Osteoblast (primary cell): ENCODE data around the gene CROCC2. TPM values are rescaled to one million over a fixed set of nuclear protein-coding genes. Genes with fewer than 3 reads are reported as not detected.

Experiments used
- DNase-seq: peaks from one replicate; pipeline ENCODE4 v3.0.0; 2011; ENCODE audit warnings: low spot score, mixed read lengths; ENCODE audit not compliant: insufficient read length; ENCODE audit errors: missing footprints
- H2AFZ ChIP-seq: 2 replicates; pipeline ENCODE4 v1.6.0; 2011; ENCODE audit warnings: mild to moderate bottlenecking, low read length
- H3K27ac ChIP-seq: 2 replicates; pipeline ENCODE4 v1.5.1; 2011; ENCODE audit warnings: mild to moderate bottlenecking, low read depth, low read length, moderate library complexity
- H3K27me3 ChIP-seq: 2 replicates; pipeline ENCODE4 v1.6.0; 2012; ENCODE audit warnings: mild to moderate bottlenecking, control low read depth, inconsistent platforms, low read length, moderate library complexity; ENCODE audit not compliant: insufficient read depth
- H3K36me3 ChIP-seq: 2 replicates; pipeline ENCODE4 v1.5.1; 2011; ENCODE audit warnings: mild to moderate bottlenecking, low read length, control low read depth, moderate library complexity; ENCODE audit not compliant: insufficient read depth
- H3K4me1 ChIP-seq: 2 replicates; pipeline ENCODE4 v1.5.1; 2011; ENCODE audit warnings: mild to moderate bottlenecking, low read length, control low read depth, moderate library complexity; ENCODE audit not compliant: insufficient read depth
- H3K4me2 ChIP-seq: 2 replicates; pipeline ENCODE4 v1.6.0; 2011; ENCODE audit warnings: mild to moderate bottlenecking, low read length; ENCODE audit not compliant: insufficient read depth
- H3K4me3 ChIP-seq: fragments of 200-600 bp; sonication (generic); 3 replicates; pipeline ENCODE4 v1.5.1; 2012; ENCODE audit warnings: mild to moderate bottlenecking, low read length, inconsistent platforms; ENCODE audit not compliant: insufficient read depth
- H3K79me2 ChIP-seq: 2 replicates; pipeline ENCODE4 v1.6.0; 2012; ENCODE audit warnings: mild to moderate bottlenecking, low read length, control low read depth, inconsistent platforms; ENCODE audit not compliant: insufficient read depth
- H3K9me3 ChIP-seq: 2 replicates; pipeline ENCODE4 v1.5.1; 2011; ENCODE audit warnings: low read depth, low read length, control low read depth
- H4K20me1 ChIP-seq: 2 replicates; pipeline ENCODE4 v1.6.0; 2012; ENCODE audit warnings: mild to moderate bottlenecking, low read length, control low read depth; ENCODE audit not compliant: insufficient read depth
- CTCF ChIP-seq: IDR thresholded peaks from 2 replicates; pipeline ENCODE4 v1.5.1; 2011; ENCODE audit warnings: mild to moderate bottlenecking, low read depth, low read length, moderate library complexity; ENCODE audit errors: extremely low read depth
- total RNA-seq: library from RNA; depleted of rRNA; stranded (reverse); fragments of >200 nt; gene quantifications from 2 replicates; pipeline ENCODE4 v1.2.3, GENCODE V29; 2012

CROCC2 gene
- total RNA-seq, 1 donor = under 0.01 TPM

- Histone ChIP-seq H3K36me3 (no peaks in the 10 kb centered on the region), H3K27ac (no peak overlapping the region), H3K9me3 (no peaks in the 10 kb centered on the region), H3K4me1 (no peaks in the 10 kb centered on the region), H2AFZ (no peak overlapping the region), H3K27me3 (peaks cover 16% of the 10 kb centered on the region), H4K20me1 (no peaks in the 10 kb centered on the region), H3K4me3 (no peak overlapping the region), H3K4me2 (no peak overlapping the region), H3K79me2 (no peaks in the 10 kb centered on the region)
- TF ChIP-seq CTCF = no peak
- DNase-seq = no peak
These were observed 2.7 kb upstream of the CROCC2 start for GRCh38 chr2:240903191-240904060.

GRCh38 chr2:240904216-240905175, 1.6 kb upstream of the CROCC2 start:
- no peaks in the 10 kb centered on the region for H3K9me3 ChIP-seq
- TF ChIP-seq CTCF = no peak

GRCh38 chr2:240905176-240905781, 857 bp upstream of the CROCC2 start:
- H2AFZ ChIP-seq = no peak overlapping the region
- no peak overlapping the region for H3K4me2 ChIP-seq
- H3K9me3 ChIP-seq = no peaks in the 10 kb centered on the region
- no peak for DNase-seq
- H3K27ac ChIP-seq = no peak overlapping the region
- no peaks in the 10 kb centered on the region for H4K20me1 ChIP-seq
- no peaks in the 10 kb centered on the region for H3K4me1 ChIP-seq
- H3K36me3 ChIP-seq = no peaks in the 10 kb centered on the region
- H3K4me3 ChIP-seq = no peak overlapping the region
- TF ChIP-seq CTCF = no peak
- H3K79me2 ChIP-seq = no peaks in the 10 kb centered on the region
- peaks cover 23% of the 10 kb centered on the region for H3K27me3 ChIP-seq

More at GRCh38 chr2:240904216-240905175, 1.6 kb upstream of the CROCC2 start:
- no peaks in the 10 kb centered on the region for H3K79me2 ChIP-seq
- H3K4me3 ChIP-seq = no peak overlapping the region
- H4K20me1 ChIP-seq = no peaks in the 10 kb centered on the region
- H2AFZ ChIP-seq = no peak overlapping the region
- peaks cover 18% of the 10 kb centered on the region for H3K27me3 ChIP-seq
- H3K4me1 ChIP-seq = no peaks in the 10 kb centered on the region
- no peak for DNase-seq
- no peaks in the 10 kb centered on the region for H3K36me3 ChIP-seq
- no peak overlapping the region for H3K4me2 ChIP-seq
- no peak overlapping the region for H3K27ac ChIP-seq
